Measurements from ENCODE around the gene TPST2.

- TF ChIP-seq CTCF (IDR thresholded peaks at IDR 0.05) (no peak), POLR2A (IDR thresholded peaks at IDR 0.05) (peak in 1 of 2 donors; percentile 22)
Observed at GRCh38 chr22:26545385-26545784, 44.5 kb downstream of the TPST2 start.
